ENCODE measurements around the gene RNF213. TPM values are rescaled to one million over a fixed set of nuclear protein-coding genes. Genes with fewer than 3 reads are reported as not detected.

Gene RNF213
- total RNA-seq, 1 experiment from 2014 or later, result 70.5 TPM

DNA sequence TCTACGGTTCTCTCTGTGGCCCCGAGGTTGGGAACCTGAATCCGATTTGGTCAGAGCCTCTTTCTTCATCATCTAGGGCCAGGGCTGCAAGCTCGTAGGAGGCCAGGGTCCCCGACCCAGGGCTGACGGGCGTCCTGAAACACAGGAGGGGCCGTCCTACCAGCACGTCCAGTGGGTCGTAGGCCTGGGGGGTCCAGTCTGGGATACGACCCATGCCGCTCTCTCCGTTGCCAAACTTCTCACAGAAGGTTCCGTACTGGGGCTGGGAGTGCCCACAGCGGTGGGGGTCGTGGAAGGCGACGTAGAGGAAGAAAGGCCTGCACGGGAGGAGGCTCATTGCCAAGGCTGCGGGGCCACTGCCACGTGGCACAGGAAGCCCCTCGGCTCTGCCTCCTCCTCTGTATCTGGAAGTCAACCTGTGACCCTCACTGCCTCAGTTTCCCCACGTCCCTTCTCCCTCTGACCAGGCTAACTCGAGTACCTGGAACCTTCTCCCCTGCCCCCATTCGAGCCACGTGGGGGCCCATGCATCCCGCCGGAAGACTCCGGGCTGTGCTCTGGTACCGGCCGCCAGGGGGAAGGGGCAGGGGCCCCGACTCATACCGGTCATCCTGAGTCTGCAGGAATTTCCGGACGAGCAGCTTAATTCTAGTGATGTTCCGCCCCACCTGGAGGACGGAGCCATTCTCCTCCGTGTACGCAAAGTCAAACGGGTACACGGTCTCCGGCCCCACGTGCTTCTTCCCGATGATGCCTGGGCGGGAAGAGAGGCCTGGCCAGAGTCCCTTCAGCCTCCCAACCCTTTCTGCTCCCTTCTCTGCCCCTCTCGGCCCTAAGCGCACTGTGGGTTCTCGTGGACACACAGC, 46.4 kb upstream of the RNF213 start:
- CTCF ChIA-PET, result no interaction called here
- H3K27me3 Mint-ChIP-seq (ENCODE audit: low read depth), result no peaks in the 10 kb centered on the region
- ATAC-seq (no peak), DNase-seq (ENCODE audit: low spot score) (no peak)
- no peak overlapping the region for H3K4me3 Mint-ChIP-seq
- H3K27ac Mint-ChIP-seq, result no peak overlapping the region
- no peaks in the 10 kb centered on the region for H3K9me3 Mint-ChIP-seq
- peaks cover under 1% of the 10 kb centered on the region; the same call in 1 of the 2 replicates for H3K4me1 Mint-ChIP-seq
- POLR2A ChIA-PET, result no interaction called here
- H3K36me3 Mint-ChIP-seq, result peaks cover 16% of the 10 kb centered on the region
- TF ChIP-seq, protein P1, sequence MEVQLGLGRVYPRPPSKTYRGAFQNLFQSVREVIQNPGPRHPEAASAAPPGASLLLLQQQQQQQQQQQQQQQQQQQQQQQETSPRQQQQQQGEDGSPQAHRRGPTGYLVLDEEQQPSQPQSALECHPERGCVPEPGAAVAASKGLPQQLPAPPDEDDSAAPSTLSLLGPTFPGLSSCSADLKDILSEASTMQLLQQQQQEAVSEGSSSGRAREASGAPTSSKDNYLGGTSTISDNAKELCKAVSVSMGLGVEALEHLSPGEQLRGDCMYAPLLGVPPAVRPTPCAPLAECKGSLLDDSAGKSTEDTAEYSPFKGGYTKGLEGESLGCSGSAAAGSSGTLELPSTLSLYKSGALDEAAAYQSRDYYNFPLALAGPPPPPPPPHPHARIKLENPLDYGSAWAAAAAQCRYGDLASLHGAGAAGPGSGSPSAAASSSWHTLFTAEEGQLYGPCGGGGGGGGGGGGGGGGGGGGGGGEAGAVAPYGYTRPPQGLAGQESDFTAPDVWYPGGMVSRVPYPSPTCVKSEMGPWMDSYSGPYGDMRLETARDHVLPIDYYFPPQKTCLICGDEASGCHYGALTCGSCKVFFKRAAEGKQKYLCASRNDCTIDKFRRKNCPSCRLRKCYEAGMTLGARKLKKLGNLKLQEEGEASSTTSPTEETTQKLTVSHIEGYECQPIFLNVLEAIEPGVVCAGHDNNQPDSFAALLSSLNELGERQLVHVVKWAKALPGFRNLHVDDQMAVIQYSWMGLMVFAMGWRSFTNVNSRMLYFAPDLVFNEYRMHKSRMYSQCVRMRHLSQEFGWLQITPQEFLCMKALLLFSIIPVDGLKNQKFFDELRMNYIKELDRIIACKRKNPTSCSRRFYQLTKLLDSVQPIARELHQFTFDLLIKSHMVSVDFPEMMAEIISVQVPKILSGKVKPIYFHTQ (CRISPR knock-in tag; IDR thresholded peaks at IDR 0.05), result no peak
- TF ChIP-seq, protein P2, sequence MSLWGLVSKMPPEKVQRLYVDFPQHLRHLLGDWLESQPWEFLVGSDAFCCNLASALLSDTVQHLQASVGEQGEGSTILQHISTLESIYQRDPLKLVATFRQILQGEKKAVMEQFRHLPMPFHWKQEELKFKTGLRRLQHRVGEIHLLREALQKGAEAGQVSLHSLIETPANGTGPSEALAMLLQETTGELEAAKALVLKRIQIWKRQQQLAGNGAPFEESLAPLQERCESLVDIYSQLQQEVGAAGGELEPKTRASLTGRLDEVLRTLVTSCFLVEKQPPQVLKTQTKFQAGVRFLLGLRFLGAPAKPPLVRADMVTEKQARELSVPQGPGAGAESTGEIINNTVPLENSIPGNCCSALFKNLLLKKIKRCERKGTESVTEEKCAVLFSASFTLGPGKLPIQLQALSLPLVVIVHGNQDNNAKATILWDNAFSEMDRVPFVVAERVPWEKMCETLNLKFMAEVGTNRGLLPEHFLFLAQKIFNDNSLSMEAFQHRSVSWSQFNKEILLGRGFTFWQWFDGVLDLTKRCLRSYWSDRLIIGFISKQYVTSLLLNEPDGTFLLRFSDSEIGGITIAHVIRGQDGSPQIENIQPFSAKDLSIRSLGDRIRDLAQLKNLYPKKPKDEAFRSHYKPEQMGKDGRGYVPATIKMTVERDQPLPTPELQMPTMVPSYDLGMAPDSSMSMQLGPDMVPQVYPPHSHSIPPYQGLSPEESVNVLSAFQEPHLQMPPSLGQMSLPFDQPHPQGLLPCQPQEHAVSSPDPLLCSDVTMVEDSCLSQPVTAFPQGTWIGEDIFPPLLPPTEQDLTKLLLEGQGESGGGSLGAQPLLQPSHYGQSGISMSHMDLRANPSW (CRISPR knock-in tag; conservative IDR thresholded peaks at IDR 0.05; ENCODE audit: low read depth), result no peak
- TF ChIP-seq NFYB (CRISPR knock-in tag; conservative IDR thresholded peaks at IDR 0.05; ENCODE audit: low read depth) (no peak), SOX15 (CRISPR knock-in tag; IDR thresholded peaks at IDR 0.05) (no peak), ZNF138 (CRISPR knock-in tag; conservative IDR thresholded peaks at IDR 0.05) (no peak), CREM (CRISPR knock-in tag; IDR thresholded peaks at IDR 0.05) (no peak), JUN (CRISPR knock-in tag; IDR thresholded peaks at IDR 0.05) (no peak), EMX1 (CRISPR knock-in tag; IDR thresholded peaks at IDR 0.05) (no peak), ZNF416 (CRISPR knock-in tag; IDR thresholded peaks at IDR 0.05) (no peak), JAZF1 (CRISPR knock-in tag; IDR thresholded peaks at IDR 0.05) (no peak), MXD4 (CRISPR knock-in tag; IDR thresholded peaks at IDR 0.05; ENCODE audit: borderline replicate concordance) (no peak), ZNF671 (CRISPR knock-in tag; IDR thresholded peaks at IDR 0.05) (no peak)
- TF ChIP-seq, protein P3, sequence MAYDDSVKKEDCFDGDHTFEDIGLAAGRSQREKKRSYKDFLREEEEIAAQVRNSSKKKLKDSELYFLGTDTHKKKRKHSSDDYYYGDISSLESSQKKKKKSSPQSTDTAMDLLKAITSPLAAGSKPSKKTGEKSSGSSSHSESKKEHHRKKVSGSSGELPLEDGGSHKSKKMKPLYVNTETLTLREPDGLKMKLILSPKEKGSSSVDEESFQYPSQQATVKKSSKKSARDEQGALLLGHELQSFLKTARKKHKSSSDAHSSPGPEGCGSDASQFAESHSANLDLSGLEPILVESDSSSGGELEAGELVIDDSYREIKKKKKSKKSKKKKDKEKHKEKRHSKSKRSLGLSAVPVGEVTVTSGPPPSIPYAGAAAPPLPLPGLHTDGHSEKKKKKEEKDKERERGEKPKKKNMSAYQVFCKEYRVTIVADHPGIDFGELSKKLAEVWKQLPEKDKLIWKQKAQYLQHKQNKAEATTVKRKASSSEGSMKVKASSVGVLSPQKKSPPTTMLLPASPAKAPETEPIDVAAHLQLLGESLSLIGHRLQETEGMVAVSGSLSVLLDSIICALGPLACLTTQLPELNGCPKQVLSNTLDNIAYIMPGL (CRISPR knock-in tag; IDR thresholded peaks at IDR 0.05), result no peak
- TF ChIP-seq, protein P4, sequence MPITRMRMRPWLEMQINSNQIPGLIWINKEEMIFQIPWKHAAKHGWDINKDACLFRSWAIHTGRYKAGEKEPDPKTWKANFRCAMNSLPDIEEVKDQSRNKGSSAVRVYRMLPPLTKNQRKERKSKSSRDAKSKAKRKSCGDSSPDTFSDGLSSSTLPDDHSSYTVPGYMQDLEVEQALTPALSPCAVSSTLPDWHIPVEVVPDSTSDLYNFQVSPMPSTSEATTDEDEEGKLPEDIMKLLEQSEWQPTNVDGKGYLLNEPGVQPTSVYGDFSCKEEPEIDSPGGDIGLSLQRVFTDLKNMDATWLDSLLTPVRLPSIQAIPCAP (CRISPR knock-in tag; IDR thresholded peaks at IDR 0.05), result no peak
- TF ChIP-seq, protein P5, sequence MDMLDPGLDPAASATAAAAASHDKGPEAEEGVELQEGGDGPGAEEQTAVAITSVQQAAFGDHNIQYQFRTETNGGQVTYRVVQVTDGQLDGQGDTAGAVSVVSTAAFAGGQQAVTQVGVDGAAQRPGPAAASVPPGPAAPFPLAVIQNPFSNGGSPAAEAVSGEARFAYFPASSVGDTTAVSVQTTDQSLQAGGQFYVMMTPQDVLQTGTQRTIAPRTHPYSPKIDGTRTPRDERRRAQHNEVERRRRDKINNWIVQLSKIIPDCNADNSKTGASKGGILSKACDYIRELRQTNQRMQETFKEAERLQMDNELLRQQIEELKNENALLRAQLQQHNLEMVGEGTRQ (CRISPR knock-in tag; IDR thresholded peaks at IDR 0.05), result no peak
- TF ChIP-seq, protein P6, sequence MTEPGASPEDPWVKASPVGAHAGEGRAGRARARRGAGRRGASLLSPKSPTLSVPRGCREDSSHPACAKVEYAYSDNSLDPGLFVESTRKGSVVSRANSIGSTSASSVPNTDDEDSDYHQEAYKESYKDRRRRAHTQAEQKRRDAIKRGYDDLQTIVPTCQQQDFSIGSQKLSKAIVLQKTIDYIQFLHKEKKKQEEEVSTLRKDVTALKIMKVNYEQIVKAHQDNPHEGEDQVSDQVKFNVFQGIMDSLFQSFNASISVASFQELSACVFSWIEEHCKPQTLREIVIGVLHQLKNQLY (CRISPR knock-in tag; IDR thresholded peaks at IDR 0.05), result no peak
- TF ChIP-seq, protein P7, sequence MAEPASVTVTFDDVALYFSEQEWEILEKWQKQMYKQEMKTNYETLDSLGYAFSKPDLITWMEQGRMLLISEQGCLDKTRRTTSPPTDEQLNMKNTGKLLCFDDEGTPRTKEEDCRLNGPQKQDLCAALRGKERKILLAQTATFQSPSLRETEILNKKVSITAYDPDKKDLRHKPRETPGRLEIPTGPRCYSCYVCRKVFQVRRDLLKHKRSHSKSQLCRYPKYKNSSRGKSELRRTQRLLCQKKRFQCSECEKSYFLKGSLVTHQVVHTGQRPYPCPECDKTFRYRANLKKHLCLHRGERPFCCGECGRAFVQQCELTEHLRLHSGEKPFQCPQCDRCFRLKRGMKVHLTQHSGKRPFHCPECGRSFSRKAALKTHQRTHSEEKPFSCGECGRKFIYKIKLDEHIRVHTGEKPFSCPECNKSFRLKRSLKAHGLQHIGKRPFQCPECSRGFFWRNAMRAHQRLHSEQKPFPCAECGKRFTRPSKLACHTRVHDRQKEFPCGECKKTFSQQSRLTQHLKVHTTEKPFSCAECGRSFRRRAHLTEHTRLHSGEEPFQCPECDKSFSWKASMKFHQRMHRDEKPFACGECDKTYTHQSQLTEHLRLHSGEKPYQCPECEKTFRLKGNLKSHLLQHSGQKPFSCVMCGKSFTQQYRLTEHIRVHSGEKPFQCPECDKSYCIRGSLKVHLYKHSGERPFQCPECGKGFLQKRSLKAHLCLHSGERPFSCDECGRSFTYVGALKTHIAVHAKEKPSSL (CRISPR knock-in tag; conservative IDR thresholded peaks at IDR 0.05), result no peak
- TF ChIP-seq, protein P8, sequence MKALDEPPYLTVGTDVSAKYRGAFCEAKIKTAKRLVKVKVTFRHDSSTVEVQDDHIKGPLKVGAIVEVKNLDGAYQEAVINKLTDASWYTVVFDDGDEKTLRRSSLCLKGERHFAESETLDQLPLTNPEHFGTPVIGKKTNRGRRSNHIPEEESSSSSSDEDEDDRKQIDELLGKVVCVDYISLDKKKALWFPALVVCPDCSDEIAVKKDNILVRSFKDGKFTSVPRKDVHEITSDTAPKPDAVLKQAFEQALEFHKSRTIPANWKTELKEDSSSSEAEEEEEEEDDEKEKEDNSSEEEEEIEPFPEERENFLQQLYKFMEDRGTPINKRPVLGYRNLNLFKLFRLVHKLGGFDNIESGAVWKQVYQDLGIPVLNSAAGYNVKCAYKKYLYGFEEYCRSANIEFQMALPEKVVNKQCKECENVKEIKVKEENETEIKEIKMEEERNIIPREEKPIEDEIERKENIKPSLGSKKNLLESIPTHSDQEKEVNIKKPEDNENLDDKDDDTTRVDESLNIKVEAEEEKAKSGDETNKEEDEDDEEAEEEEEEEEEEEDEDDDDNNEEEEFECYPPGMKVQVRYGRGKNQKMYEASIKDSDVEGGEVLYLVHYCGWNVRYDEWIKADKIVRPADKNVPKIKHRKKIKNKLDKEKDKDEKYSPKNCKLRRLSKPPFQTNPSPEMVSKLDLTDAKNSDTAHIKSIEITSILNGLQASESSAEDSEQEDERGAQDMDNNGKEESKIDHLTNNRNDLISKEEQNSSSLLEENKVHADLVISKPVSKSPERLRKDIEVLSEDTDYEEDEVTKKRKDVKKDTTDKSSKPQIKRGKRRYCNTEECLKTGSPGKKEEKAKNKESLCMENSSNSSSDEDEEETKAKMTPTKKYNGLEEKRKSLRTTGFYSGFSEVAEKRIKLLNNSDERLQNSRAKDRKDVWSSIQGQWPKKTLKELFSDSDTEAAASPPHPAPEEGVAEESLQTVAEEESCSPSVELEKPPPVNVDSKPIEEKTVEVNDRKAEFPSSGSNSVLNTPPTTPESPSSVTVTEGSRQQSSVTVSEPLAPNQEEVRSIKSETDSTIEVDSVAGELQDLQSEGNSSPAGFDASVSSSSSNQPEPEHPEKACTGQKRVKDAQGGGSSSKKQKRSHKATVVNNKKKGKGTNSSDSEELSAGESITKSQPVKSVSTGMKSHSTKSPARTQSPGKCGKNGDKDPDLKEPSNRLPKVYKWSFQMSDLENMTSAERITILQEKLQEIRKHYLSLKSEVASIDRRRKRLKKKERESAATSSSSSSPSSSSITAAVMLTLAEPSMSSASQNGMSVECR (CRISPR knock-in tag; IDR thresholded peaks at IDR 0.05; ENCODE audit: borderline replicate concordance), result no peak

Measured in WTC11 (cell line).